ENCODE data around the gene ZBED1. TPM values are rescaled to one million over a fixed set of nuclear protein-coding genes. Genes with fewer than 3 reads are reported as not detected.

Gene ZBED1
- total and polyA plus RNA-seq, 4 donors: 15.9 to 49.0 (median 26.9) TPM

DNA sequence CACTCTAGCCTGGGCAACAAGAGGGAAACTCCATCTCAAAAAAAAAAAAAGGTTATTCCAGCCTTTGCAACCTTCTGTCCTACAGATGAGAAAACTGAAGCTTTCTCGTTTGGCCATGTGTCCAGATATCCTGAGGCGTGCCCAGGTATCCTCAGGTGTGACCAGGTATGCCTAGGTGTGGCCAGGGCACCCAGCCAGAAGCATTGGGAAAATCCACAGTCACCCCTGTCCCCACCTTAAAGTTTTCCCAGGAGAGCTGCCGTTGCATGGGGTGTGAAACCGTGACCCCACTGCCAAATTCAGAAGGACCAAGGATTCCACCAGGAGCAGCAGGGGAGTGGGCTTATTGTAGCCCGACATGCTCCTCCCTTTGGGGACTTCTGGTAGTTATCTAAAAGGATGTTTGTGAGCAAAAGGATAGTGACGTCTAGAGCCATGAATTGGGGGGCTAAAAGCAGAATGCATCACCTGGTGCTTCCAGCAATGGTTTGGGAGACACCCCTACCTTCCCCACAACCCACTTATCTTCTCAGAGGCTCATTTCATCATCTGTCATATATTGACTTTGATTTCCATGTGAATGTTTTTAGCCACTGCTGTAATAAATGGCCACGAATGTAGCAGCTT, 4.0 kb upstream of the ZBED1 start:
- no peaks in the 10 kb centered on the region for H3K36me3 ChIP-seq (ENCODE audit: control insufficient read depth in 4 of 4, insufficient read depth in 3 of 4, low read depth in 1 of 4, low read length in 3 of 4)
- no peak overlapping the region for H3K27ac ChIP-seq (ENCODE audit: low read depth in 1 of 2, low read length in 2 of 2)
- H3K9me3 ChIP-seq (ENCODE audit: control insufficient read depth in 4 of 4, low read length in 3 of 4): no peaks in the 10 kb centered on the region
- no peak overlapping the region for H3K4me3 ChIP-seq (ENCODE audit: low read depth in 1 of 3, low read length in 3 of 3)
- TF ChIP-seq RAD21 (IDR thresholded peaks at IDR 0.05): no peak
- TF ChIP-seq FOXA2 (IDR thresholded peaks at IDR 0.05): no peak
- no peak for DNase-seq (ENCODE audit: low spot score)
- 71% methylated on average over 7 of the region's 7 CpGs for WGBS
- H3K4me1 ChIP-seq (ENCODE audit: control insufficient read depth in 4 of 4, insufficient read depth in 4 of 4, low read length in 3 of 4): peaks cover 0 to 2% (median under 1%) of the 10 kb centered on the region in 4 donors
- H3K9ac ChIP-seq (ENCODE audit: low read depth in 1 of 2, low read length in 2 of 2): no peak overlapping the region
- no peaks in the 10 kb centered on the region for H3K27me3 ChIP-seq (ENCODE audit: control insufficient read depth in 4 of 4, insufficient read depth in 4 of 4, low read length in 3 of 4)

DNA sequence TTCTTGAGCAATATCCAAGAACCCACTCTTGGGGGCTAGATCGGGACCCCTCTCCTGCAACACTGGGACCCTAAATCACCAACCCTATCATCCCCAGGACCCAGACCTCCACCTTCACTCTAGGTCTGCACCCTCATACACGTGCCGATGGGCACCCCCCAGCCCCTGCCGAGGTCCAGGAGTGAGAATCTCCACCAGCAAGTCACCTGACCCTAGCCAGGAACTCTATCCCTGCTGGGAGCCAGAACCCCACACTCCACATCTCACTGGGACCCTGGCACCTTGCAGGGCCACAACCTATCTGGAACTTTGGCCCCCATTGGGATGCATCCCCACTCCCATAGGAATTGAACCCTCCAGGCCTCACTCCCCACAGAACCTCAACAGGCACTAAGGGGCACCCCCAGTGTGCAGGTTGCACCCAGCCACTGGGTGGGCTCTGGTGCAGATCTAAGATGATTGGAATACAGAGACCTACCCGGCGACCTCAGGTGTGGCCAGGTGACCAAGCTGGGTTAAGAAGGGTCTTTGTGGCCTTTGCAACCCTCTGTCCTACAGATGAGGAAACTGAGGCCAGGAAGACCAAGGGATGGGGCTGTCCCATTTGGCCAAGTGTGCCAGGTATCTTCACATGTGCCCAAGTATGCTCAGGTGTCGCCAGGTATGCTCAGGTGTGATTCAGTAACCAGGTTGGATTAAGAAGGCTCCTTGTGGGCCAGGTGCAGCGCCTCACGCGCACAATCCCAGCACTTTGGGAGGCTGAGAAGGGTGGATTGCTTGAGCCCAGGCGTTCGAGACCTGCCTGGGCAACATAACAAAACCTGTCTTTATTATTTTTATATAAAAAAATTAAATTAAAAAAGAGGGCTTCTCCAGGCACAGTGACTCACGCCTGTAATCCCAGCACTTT, 3.1 kb upstream of the ZBED1 start:
- no peak overlapping the region for H3K9ac ChIP-seq (ENCODE audit: low read depth in 1 of 2, low read length in 2 of 2)
- H3K4me3 ChIP-seq (ENCODE audit: low read depth in 1 of 3, low read length in 3 of 3): no peak overlapping the region
- TF ChIP-seq YY1 (IDR thresholded peaks at IDR 0.05) (no peak), FOXA1 (IDR thresholded peaks at IDR 0.05) (no peak), HNF4A (conservative IDR thresholded peaks at IDR 0.05) (no peak), FOXA2 (IDR thresholded peaks at IDR 0.05) (no peak), EGR1 (IDR thresholded peaks at IDR 0.05; ENCODE audit: low read depth in 2 of 2) (no peak), HNF4G (IDR thresholded peaks at IDR 0.05) (no peak), RXRA (IDR thresholded peaks at IDR 0.05) (no peak), GABPA (IDR thresholded peaks at IDR 0.05 in 1 of 2, conservative IDR thresholded peaks at IDR 0.05 in 1 of 2) (no peak), NR2F2 (IDR thresholded peaks at IDR 0.05) (no peak), RAD21 (IDR thresholded peaks at IDR 0.05) (no peak), SP1 (IDR thresholded peaks at IDR 0.05) (no peak), TAF1 (conservative IDR thresholded peaks at IDR 0.05) (no peak)
- TF ChIP-seq, protein P1, sequence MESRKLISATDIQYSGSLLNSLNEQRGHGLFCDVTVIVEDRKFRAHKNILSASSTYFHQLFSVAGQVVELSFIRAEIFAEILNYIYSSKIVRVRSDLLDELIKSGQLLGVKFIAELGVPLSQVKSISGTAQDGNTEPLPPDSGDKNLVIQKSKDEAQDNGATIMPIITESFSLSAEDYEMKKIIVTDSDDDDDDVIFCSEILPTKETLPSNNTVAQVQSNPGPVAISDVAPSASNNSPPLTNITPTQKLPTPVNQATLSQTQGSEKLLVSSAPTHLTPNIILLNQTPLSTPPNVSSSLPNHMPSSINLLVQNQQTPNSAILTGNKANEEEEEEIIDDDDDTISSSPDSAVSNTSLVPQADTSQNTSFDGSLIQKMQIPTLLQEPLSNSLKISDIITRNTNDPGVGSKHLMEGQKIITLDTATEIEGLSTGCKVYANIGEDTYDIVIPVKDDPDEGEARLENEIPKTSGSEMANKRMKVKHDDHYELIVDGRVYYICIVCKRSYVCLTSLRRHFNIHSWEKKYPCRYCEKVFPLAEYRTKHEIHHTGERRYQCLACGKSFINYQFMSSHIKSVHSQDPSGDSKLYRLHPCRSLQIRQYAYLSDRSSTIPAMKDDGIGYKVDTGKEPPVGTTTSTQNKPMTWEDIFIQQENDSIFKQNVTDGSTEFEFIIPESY (IDR thresholded peaks at IDR 0.05): no peak
- TF ChIP-seq, protein P2, sequence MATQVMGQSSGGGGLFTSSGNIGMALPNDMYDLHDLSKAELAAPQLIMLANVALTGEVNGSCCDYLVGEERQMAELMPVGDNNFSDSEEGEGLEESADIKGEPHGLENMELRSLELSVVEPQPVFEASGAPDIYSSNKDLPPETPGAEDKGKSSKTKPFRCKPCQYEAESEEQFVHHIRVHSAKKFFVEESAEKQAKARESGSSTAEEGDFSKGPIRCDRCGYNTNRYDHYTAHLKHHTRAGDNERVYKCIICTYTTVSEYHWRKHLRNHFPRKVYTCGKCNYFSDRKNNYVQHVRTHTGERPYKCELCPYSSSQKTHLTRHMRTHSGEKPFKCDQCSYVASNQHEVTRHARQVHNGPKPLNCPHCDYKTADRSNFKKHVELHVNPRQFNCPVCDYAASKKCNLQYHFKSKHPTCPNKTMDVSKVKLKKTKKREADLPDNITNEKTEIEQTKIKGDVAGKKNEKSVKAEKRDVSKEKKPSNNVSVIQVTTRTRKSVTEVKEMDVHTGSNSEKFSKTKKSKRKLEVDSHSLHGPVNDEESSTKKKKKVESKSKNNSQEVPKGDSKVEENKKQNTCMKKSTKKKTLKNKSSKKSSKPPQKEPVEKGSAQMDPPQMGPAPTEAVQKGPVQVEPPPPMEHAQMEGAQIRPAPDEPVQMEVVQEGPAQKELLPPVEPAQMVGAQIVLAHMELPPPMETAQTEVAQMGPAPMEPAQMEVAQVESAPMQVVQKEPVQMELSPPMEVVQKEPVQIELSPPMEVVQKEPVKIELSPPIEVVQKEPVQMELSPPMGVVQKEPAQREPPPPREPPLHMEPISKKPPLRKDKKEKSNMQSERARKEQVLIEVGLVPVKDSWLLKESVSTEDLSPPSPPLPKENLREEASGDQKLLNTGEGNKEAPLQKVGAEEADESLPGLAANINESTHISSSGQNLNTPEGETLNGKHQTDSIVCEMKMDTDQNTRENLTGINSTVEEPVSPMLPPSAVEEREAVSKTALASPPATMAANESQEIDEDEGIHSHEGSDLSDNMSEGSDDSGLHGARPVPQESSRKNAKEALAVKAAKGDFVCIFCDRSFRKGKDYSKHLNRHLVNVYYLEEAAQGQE (IDR thresholded peaks at IDR 0.05): no peak
- TF ChIP-seq, protein P3, sequence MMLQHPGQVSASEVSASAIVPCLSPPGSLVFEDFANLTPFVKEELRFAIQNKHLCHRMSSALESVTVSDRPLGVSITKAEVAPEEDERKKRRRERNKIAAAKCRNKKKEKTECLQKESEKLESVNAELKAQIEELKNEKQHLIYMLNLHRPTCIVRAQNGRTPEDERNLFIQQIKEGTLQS (IDR thresholded peaks at IDR 0.05): no peak
- TF ChIP-seq, protein P4, sequence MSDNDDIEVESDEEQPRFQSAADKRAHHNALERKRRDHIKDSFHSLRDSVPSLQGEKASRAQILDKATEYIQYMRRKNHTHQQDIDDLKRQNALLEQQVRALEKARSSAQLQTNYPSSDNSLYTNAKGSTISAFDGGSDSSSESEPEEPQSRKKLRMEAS (IDR thresholded peaks at IDR 0.05): no peak
- H3K4me1 ChIP-seq (ENCODE audit: control insufficient read depth in 4 of 4, insufficient read depth in 4 of 4, low read length in 3 of 4): peaks cover 5 to 10% (median 8%) of the 10 kb centered on the region in 4 donors
- 92% methylated on average over 13 of the region's 13 CpGs for WGBS
- H3K27me3 ChIP-seq (ENCODE audit: control insufficient read depth in 4 of 4, insufficient read depth in 4 of 4, low read length in 3 of 4): no peaks in the 10 kb centered on the region
- no peak overlapping the region for H3K27ac ChIP-seq (ENCODE audit: low read depth in 1 of 2, low read length in 2 of 2)
- H3K9me3 ChIP-seq (ENCODE audit: control insufficient read depth in 4 of 4, low read length in 3 of 4): no peaks in the 10 kb centered on the region
- no peak for DNase-seq (ENCODE audit: low spot score)
- no peaks in the 10 kb centered on the region for H3K36me3 ChIP-seq (ENCODE audit: control insufficient read depth in 4 of 4, insufficient read depth in 3 of 4, low read depth in 1 of 4, low read length in 3 of 4)
